T follicular helper cell (primary cell): Measurements from ENCODE around the gene ARHGAP40.

Experiments
- DNase-seq: peaks from one replicate; pipeline ENCODE4 v3.0.0-alpha.2; 2020; ENCODE audit warnings: low read depth
- total RNA-seq, 2 experiments: gene quantifications; one replicate each; lab custom pipeline; 2026; lab: John Stamatoyannopoulos, UW

ARHGAP40 gene
- total RNA-seq, result 0 reads per million in 2 experiments

DNA sequence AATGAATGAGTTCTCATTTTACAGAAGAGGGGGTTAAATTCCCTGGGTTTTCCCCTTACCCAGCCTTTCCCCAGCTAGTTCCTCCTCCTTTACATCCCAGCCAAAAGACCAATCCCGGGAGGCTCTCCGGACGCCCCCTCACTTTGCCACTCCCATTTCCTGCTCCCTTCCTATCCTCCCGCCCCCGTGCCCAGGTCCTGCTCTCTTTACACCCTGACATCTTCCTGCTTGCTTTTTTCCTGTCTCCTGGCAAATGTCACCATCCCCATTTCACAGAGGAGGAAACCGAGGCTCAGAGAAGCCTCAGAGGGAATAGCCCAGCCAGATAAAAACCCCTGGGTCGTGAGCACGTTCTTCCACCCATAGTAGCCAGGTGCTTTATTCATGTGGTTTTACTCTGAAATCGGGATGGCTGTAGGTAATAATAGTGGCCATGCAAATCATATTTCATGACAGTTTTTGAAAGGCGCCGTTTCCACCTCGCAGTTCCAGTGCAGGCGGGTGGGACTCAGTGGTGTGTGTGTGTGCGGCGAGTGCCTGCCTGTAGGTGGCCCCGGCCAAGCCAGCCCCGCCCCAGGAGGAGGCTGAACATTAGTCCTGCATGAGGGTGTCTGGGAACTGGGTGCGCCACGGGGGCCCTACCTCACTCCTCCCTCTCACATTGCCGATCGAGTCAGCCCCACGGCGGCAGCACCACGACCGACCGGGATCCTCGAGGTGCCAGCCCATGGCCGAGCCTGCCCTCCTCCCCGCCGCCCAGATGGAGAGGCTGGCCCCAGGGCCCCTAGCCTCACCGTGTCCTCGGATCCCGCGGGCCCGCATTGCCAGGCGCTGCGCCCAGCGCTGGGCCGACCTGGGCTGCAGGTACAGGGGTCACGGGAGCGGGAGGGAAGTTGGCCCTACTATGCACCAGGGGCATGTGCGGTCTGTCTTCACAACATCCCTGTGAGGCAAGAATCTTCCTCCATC, at the start of gene ARHGAP40:
Gene ARHGAP40, plus strand, starts transcription at position 594 of the 969 bp plus-strand sequence.
- no peak for DNase-seq

DNA sequence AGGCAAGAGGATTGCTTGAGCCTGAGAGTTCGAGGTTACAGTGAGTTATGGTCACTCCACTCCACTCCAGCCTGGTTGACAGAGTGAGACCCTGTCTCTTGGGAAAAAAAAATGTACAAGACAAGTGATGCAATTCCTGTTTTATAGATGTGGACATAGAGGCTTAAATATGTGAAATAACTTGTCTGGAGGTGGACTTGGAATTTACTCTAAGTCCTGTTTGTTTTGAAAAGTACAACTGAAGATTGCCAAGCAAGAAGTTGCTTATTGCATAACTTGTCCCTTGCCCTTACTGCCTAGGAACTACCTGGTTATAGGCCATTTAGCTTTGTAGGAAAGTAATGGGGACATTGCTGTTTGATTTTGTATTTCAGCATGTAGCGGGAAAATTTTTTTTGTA, 46.6 kb upstream of the ARHGAP40 start:
- no peak for DNase-seq

DNA sequence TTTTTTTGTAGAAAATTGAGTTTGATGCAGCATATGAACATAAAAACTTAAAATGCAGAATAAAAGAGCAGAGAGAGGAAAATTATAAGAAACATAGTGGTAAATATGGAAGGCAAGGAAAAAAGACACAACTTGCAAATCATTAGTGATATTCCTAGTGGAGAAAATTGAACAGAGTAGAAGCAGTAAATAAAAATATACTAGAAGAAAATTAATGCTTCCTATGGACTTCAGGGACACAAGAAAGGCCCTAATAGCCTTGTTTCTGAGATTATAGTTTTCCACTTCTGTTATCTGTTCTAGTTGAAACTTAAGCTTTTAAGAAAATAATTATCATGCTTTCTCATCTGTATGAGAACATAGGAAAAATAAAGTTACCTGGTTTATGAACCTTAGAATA, 46.2 kb upstream of the ARHGAP40 start:
- no peak for DNase-seq

DNA sequence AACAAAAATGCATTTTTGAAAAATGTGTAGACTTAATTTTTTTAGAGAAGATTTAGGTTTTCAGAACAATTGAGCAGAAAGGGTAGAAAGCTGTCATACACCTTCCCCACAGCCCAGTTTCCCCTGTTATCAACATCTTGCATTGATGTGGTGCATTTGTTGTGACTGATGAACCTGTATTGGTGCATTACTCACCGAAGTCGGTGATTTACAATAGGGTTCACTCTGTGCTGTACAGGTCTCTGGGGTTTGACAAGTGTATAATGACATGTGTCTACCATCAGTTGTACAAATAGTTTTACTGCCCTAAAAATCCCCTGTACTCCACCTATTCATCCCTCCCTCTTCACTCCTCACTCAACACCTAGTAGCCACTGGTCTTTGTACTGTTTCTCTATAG, 44.4 kb upstream of the ARHGAP40 start:
- no peak for DNase-seq

DNA sequence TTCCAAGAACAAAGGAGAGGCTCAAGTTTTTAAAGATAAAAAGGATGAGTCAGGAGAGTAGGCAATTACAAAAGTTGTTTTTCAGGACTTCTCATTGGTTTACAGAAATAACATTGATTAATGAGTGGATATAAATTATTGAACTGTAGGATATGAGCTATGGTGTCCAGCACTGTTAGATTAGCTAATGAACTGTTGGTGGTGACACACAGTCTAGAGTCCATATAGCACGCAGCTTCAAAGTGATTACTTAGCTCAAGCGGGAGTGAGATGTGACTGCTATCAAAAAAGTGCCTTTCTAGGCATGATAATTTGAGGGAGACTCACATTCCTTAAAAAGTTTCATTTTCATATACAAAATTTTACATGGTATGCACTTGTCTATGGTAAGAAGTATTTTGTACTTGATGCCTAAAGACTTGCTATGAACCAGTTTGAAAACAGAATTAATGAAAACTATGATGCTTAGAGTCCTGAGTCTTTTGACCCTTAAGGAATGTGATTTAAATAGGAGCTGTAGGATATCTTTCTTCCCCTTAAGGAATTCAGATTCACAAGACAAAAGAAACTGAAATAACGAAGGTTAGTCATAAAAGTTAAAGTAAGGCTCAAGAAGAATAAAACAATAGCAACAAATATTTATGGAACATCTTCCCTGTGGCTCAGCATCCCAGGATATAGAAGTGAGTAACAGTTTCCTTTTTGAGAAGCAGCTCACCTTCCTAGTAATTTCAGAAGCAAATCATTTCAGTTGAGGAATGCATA, 42.8 kb upstream of the ARHGAP40 start:
- DNase-seq, result no peak

DNA sequence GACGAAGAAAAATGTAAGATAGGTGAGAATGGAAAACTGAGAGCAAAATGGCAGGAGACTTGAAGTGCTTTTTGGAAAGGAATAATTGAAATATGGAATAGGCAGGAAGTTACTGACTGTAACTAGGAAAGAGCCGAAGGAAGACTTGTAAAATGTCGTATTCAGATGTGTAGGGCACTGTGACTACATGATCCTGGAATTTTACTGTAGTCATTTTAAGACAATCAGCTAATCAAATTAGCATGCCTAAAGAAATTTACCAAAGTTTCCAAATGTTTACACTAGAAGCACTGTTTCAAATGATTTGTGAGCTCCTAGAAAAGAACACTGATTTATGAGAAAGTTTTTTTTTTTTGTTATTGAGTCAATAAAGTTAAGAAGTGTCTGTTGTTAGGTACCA, 41.8 kb upstream of the ARHGAP40 start:
- DNase-seq, result no peak

DNA sequence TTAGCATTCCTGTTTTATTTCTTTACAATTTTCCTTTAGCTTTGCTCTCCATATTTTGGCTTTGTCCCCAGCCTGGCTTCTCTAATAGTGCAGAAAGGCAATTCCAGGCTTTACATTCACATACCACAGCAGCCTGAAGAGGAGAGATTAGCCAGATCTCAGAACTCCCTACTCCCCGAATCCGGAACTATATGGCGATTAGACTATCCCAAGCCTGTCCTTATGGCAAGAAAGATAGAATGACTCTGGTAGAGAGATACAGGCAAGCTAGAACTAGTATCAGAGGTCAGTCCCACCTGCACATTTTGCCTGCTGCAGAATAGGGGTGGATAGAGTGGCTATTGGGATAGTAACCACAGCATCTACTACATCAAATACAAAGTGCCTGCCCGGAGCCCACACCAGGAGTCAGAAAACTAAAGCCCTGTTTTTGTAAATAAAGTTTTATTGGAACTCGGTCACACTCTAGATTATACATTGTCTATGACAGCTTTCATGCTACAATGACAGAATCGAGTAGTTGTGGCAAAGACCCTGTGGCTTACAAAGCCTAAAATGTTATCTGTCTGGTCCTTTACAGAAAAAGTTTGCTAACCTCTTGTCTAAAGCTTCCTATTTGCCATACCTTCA, 37.7 kb upstream of the ARHGAP40 start:
- DNase-seq, result no peak

DNA sequence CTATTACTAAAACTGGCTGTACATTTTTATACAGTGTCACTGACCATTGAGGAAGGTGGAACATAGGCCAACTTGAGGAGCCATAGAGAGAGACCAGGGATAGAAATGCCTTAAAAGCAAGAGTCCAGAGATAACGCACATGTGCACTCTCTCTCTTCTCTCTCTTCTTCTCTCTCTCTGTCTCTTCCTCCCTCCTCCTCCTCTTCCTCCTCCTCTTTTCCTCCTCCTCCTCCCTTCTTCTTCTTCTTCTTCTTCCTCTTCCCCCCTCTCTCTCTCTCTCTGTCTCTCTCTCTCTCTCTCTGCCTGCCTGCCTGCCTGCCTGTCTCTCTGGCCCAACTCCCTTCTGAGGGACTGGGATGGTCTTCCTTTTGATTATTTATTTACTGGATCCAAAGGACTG, 36.9 kb upstream of the ARHGAP40 start:
- no peak for DNase-seq

DNA sequence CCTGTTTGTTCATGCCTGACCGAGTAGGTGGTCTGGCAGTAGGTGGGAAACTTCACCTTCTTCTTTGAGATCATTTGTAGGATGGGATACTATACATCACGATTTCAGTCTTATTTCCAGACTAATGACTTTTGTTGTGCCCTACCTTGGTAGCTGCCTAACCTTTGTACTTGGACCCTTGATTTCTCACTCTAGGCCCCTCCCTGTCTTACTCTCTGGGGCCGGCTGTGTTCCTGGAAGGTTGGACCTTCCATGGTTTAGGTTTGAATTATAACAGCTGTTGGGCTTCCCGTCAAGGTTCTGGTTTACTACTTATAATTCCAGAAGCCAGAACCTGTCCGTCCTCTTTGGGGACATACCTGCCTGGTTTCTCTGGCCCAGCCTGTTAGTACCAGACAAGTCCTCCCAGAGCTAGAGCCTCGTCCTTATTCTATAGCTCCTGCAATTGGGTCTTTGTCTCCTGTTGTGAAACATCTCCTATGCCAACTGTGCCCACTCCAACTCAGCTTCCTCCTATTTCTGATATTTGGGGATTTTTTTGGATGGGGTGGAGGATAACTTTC, 35.5 kb upstream of the ARHGAP40 start:
- no peak for DNase-seq

DNA sequence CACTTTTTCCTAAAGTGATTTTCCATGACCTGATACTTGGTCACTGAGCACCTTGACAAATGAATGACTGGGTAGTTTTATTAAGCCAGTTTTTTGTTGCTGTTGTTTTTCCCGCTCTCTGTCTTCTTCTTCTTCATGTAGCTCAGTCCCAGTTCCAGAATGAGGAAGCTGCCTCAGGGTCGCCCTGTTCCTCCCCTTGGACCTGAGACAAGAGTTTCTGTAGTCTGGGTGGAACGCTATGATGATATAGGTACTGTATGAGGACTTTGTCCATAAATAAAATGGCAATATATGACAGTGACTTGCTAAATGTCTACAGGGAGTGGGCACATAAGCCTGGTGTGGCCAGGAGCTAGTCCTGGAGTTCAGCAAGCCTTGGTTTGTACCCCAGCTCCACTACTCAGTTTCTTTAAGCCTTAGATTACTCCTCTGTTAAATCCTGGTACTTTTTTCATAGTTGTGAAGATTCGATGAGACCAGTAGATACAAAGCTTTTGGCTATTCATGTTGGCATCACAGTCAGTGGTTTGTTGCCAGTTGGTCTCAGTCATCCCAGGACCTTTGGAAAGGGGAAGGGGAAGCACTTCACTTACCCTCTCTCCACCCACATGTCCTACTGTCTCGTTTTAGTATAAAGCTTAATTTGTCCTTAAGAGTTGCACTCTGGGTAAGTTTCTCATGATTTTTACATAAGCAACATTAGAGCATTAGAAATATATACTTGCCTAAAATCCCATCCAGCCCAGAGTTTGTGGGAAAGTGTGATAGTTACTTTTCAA, 31.7 kb upstream of the ARHGAP40 start:
- no peak for DNase-seq

DNA sequence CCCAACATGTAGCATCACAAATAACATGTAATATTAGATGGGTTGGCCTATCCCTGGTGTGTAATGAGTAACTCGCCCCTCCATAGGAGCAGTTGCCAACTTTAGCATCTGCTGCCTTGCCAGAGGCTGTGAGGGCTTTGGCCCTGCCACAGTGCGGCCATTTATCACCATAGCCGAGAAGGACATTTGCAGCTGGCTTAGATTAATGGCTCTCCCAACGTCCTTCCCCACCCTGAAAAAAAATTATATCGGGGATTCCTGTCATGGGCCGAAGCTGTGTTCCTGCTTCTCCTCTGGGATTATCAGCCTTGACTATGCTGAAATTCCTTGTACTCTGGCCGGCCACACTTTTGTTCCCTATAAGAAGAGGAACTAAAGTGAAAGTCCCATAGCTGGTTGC, 28.2 kb upstream of the ARHGAP40 start:
- DNase-seq, result no peak

DNA sequence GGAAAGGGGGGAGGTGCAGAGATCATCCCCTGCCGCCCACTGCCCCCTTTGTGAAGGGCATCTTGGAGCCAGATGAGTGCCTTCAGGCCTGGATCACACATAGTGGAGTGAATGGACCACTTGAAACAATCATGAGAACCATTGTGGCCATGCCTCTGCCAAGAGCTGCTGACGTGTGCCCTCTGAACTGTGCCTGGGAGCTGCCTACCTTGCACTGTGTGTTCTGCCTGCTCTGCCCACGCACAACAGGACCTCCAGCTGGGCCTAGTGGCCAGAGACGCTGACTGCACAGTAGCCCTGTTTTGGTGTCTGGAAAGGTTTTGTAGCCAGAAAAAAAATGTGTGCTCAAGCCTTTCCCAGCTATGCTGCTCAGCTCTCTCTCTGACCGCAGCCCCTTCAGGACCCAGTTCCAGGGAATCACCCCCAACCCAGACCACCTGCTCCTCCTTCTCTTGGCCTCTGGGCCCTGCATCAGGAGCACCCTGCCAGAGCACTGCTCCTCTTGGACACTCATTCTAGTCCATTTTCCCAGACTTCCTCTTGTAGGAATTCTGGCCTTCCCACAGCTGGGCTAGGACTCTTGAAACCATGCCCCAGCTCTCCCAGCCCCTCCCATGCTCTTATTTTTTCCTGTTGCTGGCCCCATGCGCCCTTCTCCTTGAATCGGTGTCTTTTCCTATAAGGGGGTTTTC, 22.2 kb upstream of the ARHGAP40 start:
- DNase-seq, result no peak

DNA sequence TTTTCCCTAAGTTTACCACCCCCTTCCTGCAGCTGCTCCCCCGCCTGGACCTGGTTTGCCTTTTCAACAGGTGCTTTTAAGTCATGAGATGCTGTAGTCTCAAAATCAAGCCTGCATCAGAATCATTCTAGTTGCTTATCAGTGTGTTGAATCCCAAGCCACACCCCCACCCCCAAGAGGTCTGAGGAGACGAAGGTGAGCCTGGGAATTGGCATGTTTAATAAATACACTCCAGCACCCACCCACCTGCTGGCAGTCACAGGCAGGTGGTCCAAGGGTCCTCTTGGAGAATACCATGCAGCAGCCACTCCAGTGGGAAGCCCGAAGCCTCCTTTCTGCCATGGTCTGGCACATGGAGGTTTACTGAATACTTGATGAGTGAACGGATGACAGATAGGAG, 21.7 kb upstream of the ARHGAP40 start:
- no peak for DNase-seq

DNA sequence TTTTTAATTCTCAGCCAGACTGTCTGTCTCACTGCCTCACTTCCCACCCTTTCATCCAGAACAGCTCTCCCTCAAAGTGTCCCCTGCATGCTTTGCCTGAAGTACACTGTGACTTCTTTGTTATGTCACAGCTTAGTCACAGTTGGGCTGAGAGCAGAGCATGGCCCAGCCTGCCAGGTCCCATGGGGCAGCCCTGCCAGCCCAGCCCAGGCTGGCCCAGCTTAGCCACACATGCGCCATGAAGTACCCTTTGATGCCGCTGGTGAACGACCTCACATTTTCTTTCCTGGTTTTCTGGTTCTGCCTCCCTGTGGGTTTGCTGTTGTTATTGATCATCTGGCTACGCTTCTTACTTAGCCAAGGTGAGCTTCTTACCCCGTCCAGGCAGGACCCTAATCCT, 20.6 kb upstream of the ARHGAP40 start, which contains the start of gene ADIG:
Gene ADIG, plus strand, starts transcription at position 185 of the 400 bp plus-strand sequence. Its CDS starts 54 bp downstream, at position 239.
- DNase-seq, result no peak

DNA sequence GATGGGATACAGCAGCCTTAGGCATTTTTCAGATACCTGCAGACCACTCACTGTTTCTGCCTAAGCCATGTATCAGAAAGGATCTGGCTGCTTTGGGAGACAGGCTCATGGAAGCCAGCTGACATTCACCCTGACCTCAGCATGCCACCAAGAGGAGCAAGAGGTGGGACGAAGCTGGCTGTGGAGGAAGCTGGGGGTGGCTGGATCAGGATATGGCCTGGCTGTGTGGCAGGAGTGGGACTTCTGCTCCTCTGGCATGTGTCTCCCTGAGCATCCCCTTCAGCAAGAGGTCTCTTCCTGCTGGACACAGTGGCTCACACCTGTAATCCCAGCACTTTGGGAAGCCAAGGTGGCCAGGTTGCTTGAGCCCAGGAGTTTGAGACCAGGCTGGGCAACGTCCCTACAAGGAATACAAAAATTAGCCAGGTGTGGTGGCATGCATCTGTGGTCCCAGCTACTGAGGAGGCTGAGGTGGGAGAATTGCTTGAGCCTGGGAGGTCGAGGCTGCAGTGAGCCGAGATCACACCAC, 19.7 kb upstream of the ARHGAP40 start:
- no peak for DNase-seq

DNA sequence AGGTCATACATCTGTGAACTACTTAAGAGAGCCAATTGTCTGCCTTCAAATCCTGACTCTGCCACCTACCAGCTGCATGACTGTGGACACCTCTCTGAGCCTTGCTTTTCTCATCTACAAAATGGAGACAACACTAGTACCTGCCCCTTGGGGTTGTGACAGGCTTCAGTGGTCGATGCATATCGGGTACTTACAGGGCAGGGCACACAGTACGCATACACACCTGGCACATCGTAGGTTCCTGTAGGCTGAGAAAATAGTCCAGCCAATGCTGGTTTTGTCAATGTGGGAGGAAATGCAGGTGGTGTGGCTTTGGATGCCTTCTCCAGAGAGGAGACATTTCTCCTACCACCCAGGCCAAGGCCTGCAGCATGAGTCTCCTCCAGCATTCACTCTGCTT, 18.3 kb upstream of the ARHGAP40 start:
- no peak for DNase-seq

DNA sequence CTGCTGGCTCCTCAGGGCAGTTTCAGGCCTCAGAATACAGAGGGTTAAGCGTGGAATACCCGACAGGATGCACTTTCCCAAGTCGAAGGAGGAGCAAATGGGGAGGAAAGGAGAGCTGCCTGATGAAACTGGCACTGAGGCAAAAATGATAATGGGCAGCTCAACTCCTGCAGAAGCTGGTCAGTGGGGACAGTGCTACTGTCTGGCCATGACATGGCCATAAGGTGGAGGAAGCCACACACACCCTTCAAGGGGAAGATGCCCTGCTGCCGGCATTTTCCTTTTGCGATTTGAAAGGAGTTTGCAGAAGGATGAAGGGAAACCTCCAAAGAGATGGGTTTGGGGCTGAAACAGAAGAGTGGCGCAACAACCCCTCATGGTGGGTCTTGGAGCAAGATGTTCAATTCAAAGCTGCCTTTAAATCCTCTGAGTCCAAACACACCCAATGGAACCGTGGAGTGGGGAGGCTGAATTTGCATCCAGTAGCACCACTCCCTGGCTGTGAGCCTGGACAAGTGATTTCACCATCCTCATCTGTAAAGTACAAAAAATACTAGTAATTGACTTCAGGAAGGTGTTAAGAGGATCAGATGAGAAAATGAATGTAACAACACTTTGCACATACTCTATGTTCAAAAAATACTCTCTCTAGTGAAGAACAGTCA, 17.4 kb upstream of the ARHGAP40 start:
- DNase-seq, result no peak

DNA sequence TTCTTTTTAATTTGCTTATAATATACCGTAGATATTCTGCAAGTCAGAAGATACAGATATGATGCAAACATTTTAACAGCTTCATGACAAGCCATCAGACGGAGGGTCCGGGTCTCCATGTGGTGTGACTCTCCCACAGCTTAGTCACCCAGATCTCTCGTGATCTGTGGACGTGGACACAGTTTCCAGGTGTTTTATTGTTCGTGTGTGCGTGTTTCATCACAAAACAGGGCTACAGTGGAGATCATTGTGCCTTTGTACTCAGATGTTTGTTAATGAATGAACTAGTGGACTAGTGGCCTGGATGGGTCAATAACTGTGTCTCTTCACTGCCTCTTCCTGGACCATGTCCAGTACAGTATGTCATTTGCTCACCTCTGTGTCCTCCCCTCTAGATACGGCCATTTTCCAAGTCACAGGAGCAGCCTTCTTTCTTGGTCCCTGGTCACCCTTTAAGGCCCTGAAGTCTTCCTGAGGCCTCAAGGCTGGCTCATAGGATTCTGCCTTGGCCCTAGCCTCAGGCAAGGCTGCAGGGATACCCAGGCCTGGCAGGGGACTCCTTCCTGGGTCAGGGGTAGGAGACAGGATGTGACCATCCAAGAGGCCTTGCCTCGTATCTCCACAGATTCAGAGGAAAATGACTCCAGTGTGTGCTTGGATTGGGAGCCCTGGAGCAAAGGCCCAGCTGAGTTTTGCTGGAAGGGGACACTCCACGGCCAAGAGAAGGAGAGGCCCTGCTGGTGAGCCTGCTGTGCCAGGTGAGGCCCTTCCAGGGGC, 16.0 kb upstream of the ARHGAP40 start:
- no peak for DNase-seq

DNA sequence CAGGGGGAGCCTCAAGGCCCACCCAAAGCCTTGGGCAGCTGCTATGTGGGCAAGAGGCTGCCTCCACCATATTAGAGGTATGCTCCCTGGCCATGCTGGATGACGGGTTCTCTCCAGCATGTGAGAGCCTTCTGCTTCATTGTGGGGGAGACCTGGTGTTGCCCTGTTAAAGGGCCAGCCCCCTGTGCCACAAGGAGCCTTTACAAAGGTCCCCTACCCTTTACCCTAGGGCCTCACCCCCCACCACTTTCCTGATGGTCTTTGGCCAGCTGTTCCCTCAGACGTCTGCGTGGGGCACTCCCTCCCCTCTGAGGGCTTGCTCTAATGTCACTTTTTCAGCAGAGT, 15.5 kb upstream of the ARHGAP40 start:
- no peak for DNase-seq
